Lower leg skin (tissue), 4 donors: ENCODE data around the gene EFCAB9. TPM values are rescaled to one million over a fixed set of nuclear protein-coding genes. Genes with fewer than 3 reads are reported as not detected.

Experiments used
- DNase-seq, 2 donors: peaks; one replicate each; pipeline ENCODE4 v3.0.0-alpha.2; 2019; ENCODE audit warnings: low spot score in 2 of 2
- H3K4me3 ChIP-seq: fragments of 200-600 bp; sonication (generic); 2 replicates; pipeline ENCODE4 v1.5.1; 2017; ENCODE audit warnings: mild to moderate bottlenecking, low read depth; ENCODE audit not compliant: poor library complexity, severe bottlenecking
- POLR2A ChIP-seq, 2 donors: fragments of 450-650 bp; IDR thresholded peaks; one replicate each; pipeline ENCODE4 v1.6.1; 2016 to 2017; ENCODE audit warnings: antibody characterized with exemption in 2 of 2, mild to moderate bottlenecking in 1 of 2, moderate library complexity in 1 of 2
- WGBS, 2 donors: methylation state at CpG; one replicate each; pipeline ENCODE4 v1.1.5; 2018; 5-methylcytosine and 5-hydroxymethylcytosine counted together
- intact Hi-C: fragments of 100-400 bp; cut with DNase I; formaldehyde crosslinking; loops from one replicate; pipeline ENCODE4 v1.15.0; 2023; ENCODE audit warnings: low total_unique reads
- total RNA-seq, 4 donors: library from RNA; depleted of rRNA; stranded (reverse); fragments of >200 nt; gene quantifications; one replicate each; pipeline ENCODE4 v1.1.0, GENCODE V29; 2016
- TF ChIP-seq, protein P1 (sequence below), 3 donors: fragments of 450-650 bp; IDR thresholded peaks; one replicate each; pipeline ENCODE4 v1.5.1; 2016; ENCODE audit warnings: antibody characterized with exemption in 3 of 3, mild to moderate bottlenecking in 3 of 3, moderate library complexity in 2 of 3

Gene EFCAB9
- not detected for total RNA-seq

- H3K4me3 ChIP-seq = no peak within 1 kb of the TSS
- TF ChIP-seq POLR2A (IDR thresholded peaks at IDR 0.05) = no peak
- TF ChIP-seq, protein P1, sequence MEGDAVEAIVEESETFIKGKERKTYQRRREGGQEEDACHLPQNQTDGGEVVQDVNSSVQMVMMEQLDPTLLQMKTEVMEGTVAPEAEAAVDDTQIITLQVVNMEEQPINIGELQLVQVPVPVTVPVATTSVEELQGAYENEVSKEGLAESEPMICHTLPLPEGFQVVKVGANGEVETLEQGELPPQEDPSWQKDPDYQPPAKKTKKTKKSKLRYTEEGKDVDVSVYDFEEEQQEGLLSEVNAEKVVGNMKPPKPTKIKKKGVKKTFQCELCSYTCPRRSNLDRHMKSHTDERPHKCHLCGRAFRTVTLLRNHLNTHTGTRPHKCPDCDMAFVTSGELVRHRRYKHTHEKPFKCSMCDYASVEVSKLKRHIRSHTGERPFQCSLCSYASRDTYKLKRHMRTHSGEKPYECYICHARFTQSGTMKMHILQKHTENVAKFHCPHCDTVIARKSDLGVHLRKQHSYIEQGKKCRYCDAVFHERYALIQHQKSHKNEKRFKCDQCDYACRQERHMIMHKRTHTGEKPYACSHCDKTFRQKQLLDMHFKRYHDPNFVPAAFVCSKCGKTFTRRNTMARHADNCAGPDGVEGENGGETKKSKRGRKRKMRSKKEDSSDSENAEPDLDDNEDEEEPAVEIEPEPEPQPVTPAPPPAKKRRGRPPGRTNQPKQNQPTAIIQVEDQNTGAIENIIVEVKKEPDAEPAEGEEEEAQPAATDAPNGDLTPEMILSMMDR (IDR thresholded peaks at IDR 0.05) = no peak
- intact Hi-C loops = no loop called here
- no peak for DNase-seq
- 82% methylated on average over 6 of the region's 6 CpGs for WGBS, 2 donors
These were observed at the start of gene EFCAB9 for GRCh38 chr5:172193872-172194271. EFCAB9 (plus strand) TSS chr5:172194172; CDS start chr5:172194173, 1 bp downstream.

GRCh38 chr5:172144291-172144815 lies 49.6 kb upstream of the EFCAB9 start:
- 52 to 58% methylated on average over 10 of the region's 10 CpGs for WGBS, 2 donors
- no peak overlapping the region for H3K4me3 ChIP-seq
- DNase-seq = no peak
- no peak for TF ChIP-seq POLR2A (IDR thresholded peaks at IDR 0.05)
- TF ChIP-seq, protein P1 (IDR thresholded peaks at IDR 0.05) = no peak
- intact Hi-C loops = no loop called here

GRCh38 chr5:172144931-172145869 lies 48.8 kb upstream of the EFCAB9 start:
- WGBS, 2 donors = 87 to 88% methylated on average over 15 of the region's 15 CpGs
- no peak overlapping the region for H3K4me3 ChIP-seq
- TF ChIP-seq, protein P1 (IDR thresholded peaks at IDR 0.05) = no peak
- no peak for TF ChIP-seq POLR2A (IDR thresholded peaks at IDR 0.05)
- intact Hi-C loops = no loop called here
- no peak for DNase-seq

- no peak overlapping the region for H3K4me3 ChIP-seq
- intact Hi-C loops = no loop called here
- WGBS, 2 donors = 86 to 88% methylated on average over 21 of the region's 21 CpGs
- no peak for TF ChIP-seq POLR2A (IDR thresholded peaks at IDR 0.05)
- TF ChIP-seq, protein P1 (IDR thresholded peaks at IDR 0.05) = no peak
- no peak for DNase-seq
These were observed 47.9 kb upstream of the EFCAB9 start for GRCh38 chr5:172145870-172146747.

DNA sequence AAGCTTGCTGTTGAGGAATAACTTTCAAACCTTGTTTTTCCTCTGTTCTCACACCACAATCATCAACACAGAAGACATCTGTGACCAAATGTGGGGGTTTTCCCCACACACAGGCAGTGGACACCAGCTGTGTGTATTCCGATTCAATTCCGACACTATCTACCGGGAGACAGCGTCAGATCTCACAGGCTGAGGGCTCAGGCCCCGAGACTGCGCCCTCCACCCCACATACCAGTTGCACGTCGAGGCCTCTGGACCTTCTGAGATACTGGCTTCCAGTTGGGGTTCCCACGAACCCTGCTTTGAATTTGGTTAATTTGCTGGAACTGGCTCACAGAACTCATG lies 47.3 kb upstream of the EFCAB9 start:
- DNase-seq = no peak
- WGBS, 2 donors = 91 to 94% methylated on average over 9 of the region's 9 CpGs
- intact Hi-C loops = no loop called here

More for the DNA sequence above, 47.3 kb upstream of the EFCAB9 start:
- TF ChIP-seq POLR2A (IDR thresholded peaks at IDR 0.05) = no peak
- TF ChIP-seq, protein P1 (IDR thresholded peaks at IDR 0.05) = no peak
- no peak overlapping the region for H3K4me3 ChIP-seq
